Measurements from ENCODE around the gene MRPL19. TPM values are rescaled to one million over a fixed set of nuclear protein-coding genes. Genes with fewer than 3 reads are reported as not detected.

The MRPL19 gene
- total RNA-seq, 4 donors from 2014 or later, result 34.8 to 83.9 (median 57.6) TPM

DNA sequence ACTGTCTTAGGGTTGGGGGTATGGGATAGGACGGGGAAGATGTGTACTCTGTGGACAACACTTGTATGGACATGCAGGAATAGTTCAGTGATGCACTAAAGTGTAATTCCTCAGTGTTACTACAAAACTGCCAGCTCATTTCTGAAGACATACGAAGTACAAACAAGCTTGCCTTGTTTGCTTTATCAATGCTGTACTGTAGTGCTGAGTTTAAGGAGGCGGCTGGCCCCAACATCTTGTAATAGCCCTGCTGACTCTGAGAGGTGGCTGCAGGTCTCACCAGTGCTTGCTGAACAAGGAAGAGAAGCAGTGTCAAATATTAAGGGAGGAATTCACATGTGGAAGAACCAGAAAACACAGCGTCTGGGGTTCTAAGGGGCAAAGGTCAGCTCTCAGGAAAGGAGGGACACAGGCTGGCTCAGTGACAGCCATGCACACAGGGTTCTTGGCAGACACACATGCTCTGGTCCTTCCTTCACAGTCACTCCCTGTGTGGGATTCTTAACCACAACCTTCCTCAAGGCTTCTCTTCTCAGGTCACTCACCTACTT, 46.0 kb upstream of the MRPL19 start:
- intact Hi-C loops (cut with DNase I), result no loop called here
- Histone ChIP-seq H3K9me3 (no peaks in the 10 kb centered on the region), H3K4me1 (peaks cover 10 to 20% of the 10 kb centered on the region in 2 donors), H3K27me3 (no peaks in the 10 kb centered on the region), H3K27ac (no peak overlapping the region), H3K36me3 (no peaks in the 10 kb centered on the region), H3K4me3 (replicated peaks in 1 of 3) (no peak overlapping the region)
- 73 to 76% methylated on average over 4 of the region's 4 CpGs for WGBS, 2 donors
- TF ChIP-seq, protein P1, sequence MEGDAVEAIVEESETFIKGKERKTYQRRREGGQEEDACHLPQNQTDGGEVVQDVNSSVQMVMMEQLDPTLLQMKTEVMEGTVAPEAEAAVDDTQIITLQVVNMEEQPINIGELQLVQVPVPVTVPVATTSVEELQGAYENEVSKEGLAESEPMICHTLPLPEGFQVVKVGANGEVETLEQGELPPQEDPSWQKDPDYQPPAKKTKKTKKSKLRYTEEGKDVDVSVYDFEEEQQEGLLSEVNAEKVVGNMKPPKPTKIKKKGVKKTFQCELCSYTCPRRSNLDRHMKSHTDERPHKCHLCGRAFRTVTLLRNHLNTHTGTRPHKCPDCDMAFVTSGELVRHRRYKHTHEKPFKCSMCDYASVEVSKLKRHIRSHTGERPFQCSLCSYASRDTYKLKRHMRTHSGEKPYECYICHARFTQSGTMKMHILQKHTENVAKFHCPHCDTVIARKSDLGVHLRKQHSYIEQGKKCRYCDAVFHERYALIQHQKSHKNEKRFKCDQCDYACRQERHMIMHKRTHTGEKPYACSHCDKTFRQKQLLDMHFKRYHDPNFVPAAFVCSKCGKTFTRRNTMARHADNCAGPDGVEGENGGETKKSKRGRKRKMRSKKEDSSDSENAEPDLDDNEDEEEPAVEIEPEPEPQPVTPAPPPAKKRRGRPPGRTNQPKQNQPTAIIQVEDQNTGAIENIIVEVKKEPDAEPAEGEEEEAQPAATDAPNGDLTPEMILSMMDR (IDR thresholded peaks at IDR 0.05), result no peak
- TF ChIP-seq POLR2A (IDR thresholded peaks at IDR 0.05), result no peak
- DNase-seq, result no peak

DNA sequence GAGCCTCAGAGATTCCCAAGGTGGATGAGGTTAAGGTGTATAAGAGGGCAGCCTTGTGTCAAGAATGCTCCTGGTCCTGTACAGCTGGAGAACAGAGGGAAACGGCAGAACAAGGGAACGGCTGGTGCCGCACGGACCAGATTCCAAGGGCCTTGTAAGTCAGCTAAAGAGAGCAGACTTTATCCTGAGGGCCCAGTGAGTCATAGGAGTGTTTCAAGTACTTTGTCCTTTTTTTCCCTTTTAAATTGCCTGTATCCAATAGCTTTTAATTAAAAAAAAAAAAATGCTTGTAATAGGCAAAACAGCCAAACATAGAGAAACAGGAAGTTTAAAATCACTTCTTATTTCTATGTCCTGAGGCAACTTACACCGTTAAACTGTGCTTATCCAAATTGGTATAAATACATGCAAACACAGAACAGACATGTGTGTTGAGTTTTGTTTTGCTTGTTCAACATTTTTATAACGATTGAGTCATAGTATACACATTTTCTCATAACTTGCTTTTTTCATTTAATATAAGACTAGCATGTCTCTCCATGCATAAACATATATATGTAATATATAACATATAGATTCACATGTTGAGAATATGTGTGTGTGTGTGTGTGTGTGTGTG, 43.8 kb upstream of the MRPL19 start:
- H3K4me3 ChIP-seq (replicated peaks in 1 of 3), result no peak overlapping the region
- H3K27ac ChIP-seq, result no peak overlapping the region
- peaks cover 29 to 39% of the 10 kb centered on the region in 2 donors for H3K4me1 ChIP-seq
- no peak for TF ChIP-seq POLR2A (IDR thresholded peaks at IDR 0.05)
- TF ChIP-seq, protein P1 (IDR thresholded peaks at IDR 0.05), result no peak
- DNase-seq, result no peak
- WGBS, 2 donors, result 66 to 76% methylated on average over 6 of the region's 6 CpGs
- H3K36me3 ChIP-seq, result no peaks in the 10 kb centered on the region
- intact Hi-C loops (cut with DNase I), result no loop called here
- H3K27me3 ChIP-seq, result no peaks in the 10 kb centered on the region
- no peaks in the 10 kb centered on the region for H3K9me3 ChIP-seq

DNA sequence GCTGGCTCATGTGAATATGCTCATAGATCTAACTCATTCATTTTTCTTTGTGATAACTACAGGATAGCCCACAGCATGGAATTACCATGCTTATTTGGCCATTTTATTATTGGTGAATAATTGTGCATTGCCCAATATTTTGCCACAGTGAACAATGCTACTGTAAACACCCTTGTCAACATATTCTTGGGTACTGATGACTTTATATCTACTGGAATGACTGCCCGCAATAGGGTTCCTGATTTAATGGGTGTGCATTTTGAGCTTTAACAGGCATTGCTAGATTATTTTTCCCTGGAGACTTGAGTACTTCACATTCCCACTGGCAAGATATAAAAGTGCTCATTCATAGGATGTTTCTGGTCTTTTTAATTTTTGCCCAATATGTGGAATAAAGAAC, 43.1 kb upstream of the MRPL19 start:
- H3K27me3 ChIP-seq, result no peaks in the 10 kb centered on the region
- H3K9me3 ChIP-seq, result no peaks in the 10 kb centered on the region
- no peak overlapping the region for H3K4me3 ChIP-seq (replicated peaks in 1 of 3)
- no peaks in the 10 kb centered on the region for H3K36me3 ChIP-seq
- no peak overlapping the region for H3K27ac ChIP-seq
- WGBS, 2 donors, result 89 to 100% methylated on average over 1 of the region's 1 CpG
- no peak for DNase-seq
- intact Hi-C loops (cut with DNase I), result no loop called here
- H3K4me1 ChIP-seq, result peaks cover 35 to 44% of the 10 kb centered on the region in 2 donors
- no peak for TF ChIP-seq POLR2A (IDR thresholded peaks at IDR 0.05)
- TF ChIP-seq, protein P1 (IDR thresholded peaks at IDR 0.05), result no peak

DNA sequence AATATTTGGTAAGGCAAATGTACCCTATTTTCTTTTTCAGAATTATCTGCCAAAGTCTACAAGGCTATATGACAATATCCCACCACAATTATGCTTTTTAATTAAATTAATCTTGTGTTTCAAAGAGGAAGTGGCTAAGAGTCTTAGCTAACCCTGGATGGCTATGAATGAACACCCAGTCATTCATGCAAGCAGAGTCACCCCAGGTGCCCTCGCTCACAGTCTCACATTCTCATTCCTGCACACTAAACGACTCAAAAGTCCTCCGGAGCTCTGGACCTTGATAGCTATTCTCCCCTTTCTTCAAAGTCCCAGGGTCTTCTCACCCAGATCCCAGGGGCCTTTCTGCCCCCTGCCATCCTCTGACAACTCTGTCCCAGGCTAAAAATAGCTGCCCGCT, 42.1 kb upstream of the MRPL19 start:
- Histone ChIP-seq H3K9me3 (no peaks in the 10 kb centered on the region), H3K27me3 (no peaks in the 10 kb centered on the region), H3K27ac (peak overlapping the region in 1 of 3 donors; percentile 29), H3K4me1 (peaks cover 41 to 50% of the 10 kb centered on the region in 2 donors), H3K36me3 (no peaks in the 10 kb centered on the region), H3K4me3 (replicated peaks in 1 of 3) (no peak overlapping the region)
- no peak for TF ChIP-seq POLR2A (IDR thresholded peaks at IDR 0.05)
- TF ChIP-seq, protein P1 (IDR thresholded peaks at IDR 0.05), result no peak
- intact Hi-C loops (cut with DNase I), result no loop called here
- DNase-seq, result peak; percentile 11 to 29
- 64 to 66% methylated on average over 4 of the region's 4 CpGs for WGBS, 2 donors

DNA sequence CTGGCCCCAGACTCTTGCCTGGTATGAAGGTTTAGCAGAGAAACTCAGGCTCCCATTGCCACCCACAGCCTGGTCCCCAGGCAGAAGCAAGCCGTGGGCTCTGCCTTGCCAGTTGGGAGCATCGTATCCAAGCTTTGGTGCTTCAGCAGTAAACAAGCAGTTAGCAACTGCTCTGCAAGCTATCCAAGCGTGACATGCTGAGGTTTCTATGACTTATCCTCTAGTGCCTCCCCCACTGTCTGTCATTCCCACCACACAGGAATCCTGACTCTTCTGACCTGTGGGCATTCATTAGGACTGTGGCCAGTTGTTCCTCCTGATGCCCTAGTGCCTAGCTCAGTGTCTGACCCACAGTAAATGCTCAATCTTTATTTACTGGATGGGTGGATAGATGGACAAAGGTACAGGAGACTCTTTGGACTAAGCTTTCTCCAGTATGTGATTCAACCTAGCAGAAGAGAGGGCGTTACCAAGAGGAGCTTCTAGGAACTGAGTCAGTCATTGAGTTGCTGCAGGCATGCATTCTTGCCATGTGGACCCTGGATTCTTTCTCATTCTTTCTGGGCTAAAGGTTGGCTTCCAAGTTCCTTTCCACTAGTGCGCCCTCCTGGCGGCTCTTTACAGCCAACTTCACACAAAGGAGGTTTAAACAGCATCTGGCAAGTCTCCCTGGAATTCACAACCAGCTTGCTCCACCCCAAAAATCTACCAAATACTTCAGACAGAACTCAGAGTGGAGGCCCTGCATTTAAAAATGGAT, 40.6 kb upstream of the MRPL19 start:
- no peaks in the 10 kb centered on the region for H3K9me3 ChIP-seq
- H3K27ac ChIP-seq, result peak overlapping the region in 2 of 3 donors; percentile 72 to 95
- WGBS, 2 donors, result 33 to 37% methylated on average over 6 of the region's 6 CpGs
- no peaks in the 10 kb centered on the region for H3K36me3 ChIP-seq
- no peak for TF ChIP-seq POLR2A (IDR thresholded peaks at IDR 0.05)
- TF ChIP-seq, protein P1 (IDR thresholded peaks at IDR 0.05), result peak in 3 of 6 experiments; percentile 12 to 29 (median 17)
- intact Hi-C loops (cut with DNase I), result no loop called here
- H3K4me3 ChIP-seq (replicated peaks in 1 of 3), result no peak overlapping the region
- H3K4me1 ChIP-seq, result peaks cover 41 to 50% of the 10 kb centered on the region in 2 donors
- H3K27me3 ChIP-seq, result no peaks in the 10 kb centered on the region
- DNase-seq, result peak; percentile 74 to 76

Data from thyroid gland (tissue), 4 donors.